Muscle layer of duodenum (tissue), 2 donors: ENCODE measurements around the gene STAM.

Experiments
- H3K27ac ChIP-seq: one replicate; pipeline ENCODE4 v1.7.0; 2013; ENCODE audit warnings: mild to moderate bottlenecking, low read length
- H3K27me3 ChIP-seq: one replicate; pipeline ENCODE4 v1.7.0; 2013; ENCODE audit warnings: low read depth, mild to moderate bottlenecking, control low read depth, low read length
- H3K36me3 ChIP-seq, 2 donors: one replicate each; pipeline ENCODE4 v1.7.0; 2013; ENCODE audit warnings: low read length in 2 of 2, control low read depth in 1 of 2, mild to moderate bottlenecking in 1 of 2; ENCODE audit not compliant: insufficient read depth in 2 of 2, control insufficient read depth in 1 of 2
- H3K4me1 ChIP-seq, 2 donors: one replicate each; pipeline ENCODE4 v1.7.0; 2013; ENCODE audit warnings: low read length in 2 of 2, mild to moderate bottlenecking in 2 of 2, control low read depth in 1 of 2, moderate library complexity in 1 of 2; ENCODE audit not compliant: insufficient read depth in 2 of 2, control insufficient read depth in 1 of 2
- H3K4me3 ChIP-seq, 2 donors: one replicate each; pipeline ENCODE4 v1.7.0; 2013; ENCODE audit warnings: low read length in 2 of 2, low read depth in 1 of 2, mild to moderate bottlenecking in 1 of 2
- H3K9me3 ChIP-seq, 2 donors: one replicate each; pipeline ENCODE4 v1.7.0; 2013; ENCODE audit warnings: low read length in 2 of 2, control low read depth in 1 of 2, mild to moderate bottlenecking in 1 of 2; ENCODE audit not compliant: control insufficient read depth in 1 of 2
- donor health status: healthy.

Gene STAM

DNA sequence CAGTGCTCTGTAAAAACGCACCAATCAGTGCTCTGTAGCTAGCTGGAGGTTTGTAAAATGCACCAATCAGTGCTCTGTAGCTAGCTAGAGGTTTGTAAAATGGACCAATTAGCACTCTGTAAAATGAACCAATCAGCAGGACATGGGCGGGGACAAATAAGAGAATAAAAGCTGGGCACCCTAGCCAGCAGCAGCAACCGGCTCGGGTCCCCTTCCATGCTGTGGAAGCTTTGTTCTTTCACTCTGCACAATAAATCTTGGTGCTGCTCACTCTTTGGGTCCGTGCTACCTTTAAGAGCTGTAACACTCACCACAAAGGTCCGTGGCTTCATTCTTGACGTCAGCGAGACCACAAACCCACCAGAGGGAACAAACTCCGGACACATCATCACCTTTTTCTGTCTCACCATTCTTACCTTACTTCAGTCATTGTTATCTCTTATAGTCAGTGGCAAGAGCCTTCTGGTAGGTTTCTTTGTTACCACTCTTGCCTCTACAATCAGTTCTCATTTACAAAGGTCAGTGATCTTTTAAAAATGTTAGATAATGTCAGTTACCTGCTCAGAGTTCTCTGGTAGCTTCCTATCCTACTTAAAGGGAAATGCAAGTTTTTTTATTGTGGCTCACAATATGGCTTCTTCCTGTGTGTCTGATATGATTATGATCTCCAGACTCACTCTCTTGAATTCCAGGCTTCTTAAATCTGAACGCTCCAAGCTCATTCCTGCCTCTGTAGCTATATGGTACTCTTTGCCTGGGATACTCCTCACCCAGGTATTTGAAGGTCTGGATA is 4.5 kb downstream of the STAM start:
- Histone ChIP-seq H3K36me3 (peaks cover 0 to 13% of the 10 kb centered on the region in 2 donors), H3K4me3 (no peak overlapping the region), H3K4me1 (peaks cover 16 to 31% of the 10 kb centered on the region in 2 donors), H3K27me3 (no peaks in the 10 kb centered on the region), H3K27ac (no peak overlapping the region), H3K9me3 (no peaks in the 10 kb centered on the region)

DNA sequence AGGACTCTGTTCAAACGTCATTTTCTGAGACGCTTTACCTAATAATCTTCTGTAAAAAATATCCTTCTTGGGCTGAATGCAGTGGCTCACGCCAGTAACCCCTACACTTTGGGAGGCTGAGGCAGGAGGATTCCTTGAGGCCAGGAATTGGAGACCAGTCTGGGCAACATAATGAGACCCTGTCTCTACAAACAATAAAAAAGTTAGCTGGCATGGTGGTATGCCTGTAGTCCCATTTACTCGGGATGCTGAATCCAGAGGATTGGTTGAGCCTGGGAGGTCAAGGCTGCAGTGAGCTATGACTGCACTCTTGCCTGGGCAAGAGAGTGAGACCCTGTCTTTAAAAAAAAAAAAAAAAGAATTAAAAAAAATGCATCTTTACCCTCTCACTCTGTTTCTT is 5.1 kb downstream of the STAM start:
- H3K27ac ChIP-seq: no peak overlapping the region
- H3K9me3 ChIP-seq: no peaks in the 10 kb centered on the region
- H3K4me3 ChIP-seq: no peak overlapping the region
- no peaks in the 10 kb centered on the region for H3K27me3 ChIP-seq
- H3K4me1 ChIP-seq: peaks cover 16 to 31% of the 10 kb centered on the region in 2 donors
- peaks cover 0 to 10% of the 10 kb centered on the region in 2 donors for H3K36me3 ChIP-seq

DNA sequence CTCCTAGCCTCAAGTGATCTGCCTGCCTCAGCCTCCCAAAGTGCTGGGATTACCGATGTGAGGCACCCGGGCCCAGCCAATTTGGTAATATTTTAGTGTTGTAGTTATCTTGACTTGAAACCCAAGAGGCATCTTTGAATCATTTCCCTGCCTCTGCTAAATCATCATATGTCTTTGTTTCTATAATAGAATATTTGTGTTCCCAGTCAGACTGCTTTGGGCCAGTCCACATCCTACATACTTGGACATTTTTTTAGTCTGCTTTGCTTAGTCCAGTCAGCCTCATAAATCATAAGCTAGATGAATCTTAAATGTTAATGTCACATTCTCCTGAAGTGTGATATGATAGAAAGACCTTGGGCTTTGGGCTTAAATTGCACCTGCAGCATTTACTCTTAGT is 5.9 kb downstream of the STAM start:
- Histone ChIP-seq H3K36me3 (peaks cover 0 to 3% of the 10 kb centered on the region in 2 donors), H3K27me3 (no peaks in the 10 kb centered on the region), H3K4me3 (no peak overlapping the region), H3K4me1 (peaks cover 16 to 27% of the 10 kb centered on the region in 2 donors), H3K27ac (no peak overlapping the region), H3K9me3 (no peaks in the 10 kb centered on the region)

DNA sequence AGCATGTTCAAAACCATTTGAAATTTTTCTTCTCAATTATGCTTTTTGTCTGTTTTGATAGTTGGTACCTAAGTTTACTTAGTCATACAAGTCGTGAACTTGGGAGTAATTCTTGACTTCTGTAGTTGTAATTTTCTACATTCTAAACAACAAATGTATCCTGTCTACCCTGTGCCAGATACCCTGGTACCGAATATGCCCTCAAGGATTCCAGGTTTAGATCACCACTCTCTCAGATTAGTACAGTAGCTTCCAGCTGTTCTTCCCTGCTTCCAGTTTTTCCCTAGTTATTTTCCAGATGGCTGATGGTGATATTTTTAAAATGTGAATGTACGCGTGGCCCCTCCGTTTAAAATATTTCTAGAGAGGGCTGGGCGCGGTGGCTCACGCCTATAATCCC is 6.5 kb downstream of the STAM start:
- Histone ChIP-seq H3K36me3 (peaks cover 0 to 3% of the 10 kb centered on the region in 2 donors), H3K4me1 (peaks cover 11 to 21% of the 10 kb centered on the region in 2 donors), H3K27ac (no peak overlapping the region), H3K9me3 (no peaks in the 10 kb centered on the region), H3K4me3 (no peak overlapping the region), H3K27me3 (no peaks in the 10 kb centered on the region)

DNA sequence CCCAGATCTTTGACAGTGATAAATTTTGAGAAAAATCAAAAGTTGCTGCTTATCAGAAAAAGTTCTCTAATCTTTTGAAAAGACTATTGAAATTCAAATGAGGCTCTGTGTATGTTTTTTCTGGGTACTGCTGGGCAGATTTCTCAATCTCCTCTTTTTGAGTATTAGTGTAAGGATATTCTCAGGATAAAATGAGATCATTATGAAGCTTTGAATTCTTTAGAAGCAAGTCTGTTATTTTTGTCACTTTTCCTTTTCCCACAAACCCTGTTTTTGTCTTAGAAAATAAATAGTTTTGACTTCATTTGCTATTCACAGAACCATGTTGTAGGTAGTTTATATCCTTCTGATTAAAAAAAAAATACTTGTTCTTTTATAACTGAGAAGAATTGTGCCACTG is 7.9 kb downstream of the STAM start:
- Histone ChIP-seq H3K36me3 (peaks cover 0 to 3% of the 10 kb centered on the region in 2 donors), H3K9me3 (no peaks in the 10 kb centered on the region), H3K4me3 (no peak overlapping the region), H3K27me3 (no peaks in the 10 kb centered on the region), H3K27ac (no peak overlapping the region), H3K4me1 (peaks cover 0 to 9% of the 10 kb centered on the region in 2 donors)

DNA sequence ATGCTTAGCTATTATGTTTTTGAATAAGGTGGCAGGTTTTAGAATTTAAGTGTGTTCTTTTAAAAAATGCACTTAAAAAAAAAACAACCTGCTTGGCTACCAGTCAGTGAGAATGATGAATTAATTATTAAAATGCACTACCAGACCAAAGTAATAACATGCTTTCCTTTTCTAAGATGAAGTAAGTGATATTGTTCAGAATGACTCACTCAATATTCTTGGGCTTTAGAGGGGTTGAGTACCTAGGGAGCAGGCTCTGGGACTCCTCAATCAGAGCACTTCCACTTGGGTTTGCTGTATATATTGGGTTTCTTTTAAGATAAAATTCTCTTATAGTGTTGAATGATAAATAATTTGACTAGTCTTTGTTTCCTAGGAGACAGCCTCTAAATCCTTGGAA is 8.6 kb downstream of the STAM start:
- Histone ChIP-seq H3K27ac (no peak overlapping the region), H3K4me1 (peaks cover 0 to 3% of the 10 kb centered on the region in 2 donors), H3K9me3 (no peaks in the 10 kb centered on the region), H3K27me3 (no peaks in the 10 kb centered on the region), H3K36me3 (peaks cover 0 to 3% of the 10 kb centered on the region in 2 donors), H3K4me3 (no peak overlapping the region)

DNA sequence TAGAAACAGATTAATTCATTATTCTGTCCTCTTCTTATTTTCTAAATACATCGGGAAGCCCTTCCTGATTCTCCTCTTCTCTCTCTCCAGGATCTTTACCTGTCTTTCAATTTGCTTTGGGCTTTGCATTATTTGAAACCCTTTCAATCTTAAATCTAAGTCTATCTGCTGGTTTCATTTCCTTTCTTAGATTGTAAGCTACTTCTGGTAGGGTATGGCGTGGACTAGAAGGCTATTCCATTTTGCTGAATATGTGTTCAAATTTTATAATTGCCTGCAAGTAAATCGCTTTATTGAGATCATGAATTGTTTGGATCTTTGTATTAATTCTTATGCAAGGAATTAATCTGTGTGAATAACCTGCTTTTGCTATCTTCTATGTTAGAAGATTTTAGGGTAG is 11.1 kb downstream of the STAM start:
- no peak overlapping the region for H3K27ac ChIP-seq
- H3K4me1 ChIP-seq: no peaks in the 10 kb centered on the region
- peaks cover 0 to 3% of the 10 kb centered on the region in 2 donors for H3K36me3 ChIP-seq

DNA sequence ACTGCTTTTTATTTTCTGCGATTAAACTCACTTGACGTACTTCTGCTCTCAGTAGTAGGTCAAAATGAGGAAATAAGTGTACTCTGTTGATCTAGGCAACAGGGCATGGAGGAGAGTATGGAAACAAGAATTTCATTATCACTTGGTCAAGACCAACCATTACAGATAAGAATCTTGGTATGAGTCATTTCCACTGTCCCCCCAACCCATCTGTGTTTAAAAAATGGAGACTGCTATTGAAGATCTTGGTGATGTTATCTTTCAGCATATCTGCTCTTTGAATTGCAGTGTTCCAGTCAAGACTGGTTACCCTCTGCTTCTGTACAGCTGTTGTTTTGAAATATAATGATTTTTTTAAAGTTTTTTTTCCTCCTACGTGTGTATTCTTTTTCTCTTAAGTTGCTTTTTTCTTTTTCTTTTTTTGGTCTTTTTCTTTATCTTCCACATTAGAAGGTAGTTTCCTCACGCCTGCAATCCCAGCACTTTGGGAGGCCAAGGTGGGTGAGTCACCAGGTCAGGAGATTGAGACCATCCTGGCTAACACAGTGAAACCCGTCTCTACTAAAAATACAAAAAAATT is 11.7 kb downstream of the STAM start:
- Histone ChIP-seq H3K9me3 (no peaks in the 10 kb centered on the region), H3K36me3 (peaks cover 0 to 3% of the 10 kb centered on the region in 2 donors), H3K4me3 (no peak overlapping the region), H3K4me1 (no peaks in the 10 kb centered on the region), H3K27ac (no peak overlapping the region), H3K27me3 (no peaks in the 10 kb centered on the region)

More for the DNA sequence above, 11.1 kb downstream of the STAM start:
- H3K9me3 ChIP-seq: no peaks in the 10 kb centered on the region
- H3K27me3 ChIP-seq: no peaks in the 10 kb centered on the region
- no peak overlapping the region for H3K4me3 ChIP-seq

DNA sequence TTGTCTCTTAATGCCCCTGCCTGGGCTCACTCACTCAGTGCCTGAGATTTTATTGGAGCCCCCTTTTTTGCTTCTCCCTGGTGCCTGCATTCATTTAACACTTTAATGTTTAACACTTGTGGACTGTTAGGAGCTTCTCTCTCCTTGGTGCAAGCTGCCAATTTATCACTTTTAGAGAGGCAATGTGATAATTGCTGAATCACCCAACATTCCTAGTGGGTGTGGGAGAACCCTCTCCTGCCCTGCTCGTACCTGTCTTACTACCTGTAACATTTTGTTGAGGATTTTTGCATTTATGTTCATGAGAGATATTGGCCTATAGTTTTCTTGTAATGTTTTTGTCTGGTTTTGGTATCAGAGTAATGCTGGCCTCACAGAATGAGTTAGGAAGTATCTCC is 13.2 kb downstream of the STAM start:
- Histone ChIP-seq H3K4me3 (no peak overlapping the region), H3K27ac (no peak overlapping the region), H3K36me3 (peaks cover 11 to 12% of the 10 kb centered on the region in 2 donors), H3K4me1 (no peaks in the 10 kb centered on the region), H3K9me3 (no peaks in the 10 kb centered on the region), H3K27me3 (no peaks in the 10 kb centered on the region)

DNA sequence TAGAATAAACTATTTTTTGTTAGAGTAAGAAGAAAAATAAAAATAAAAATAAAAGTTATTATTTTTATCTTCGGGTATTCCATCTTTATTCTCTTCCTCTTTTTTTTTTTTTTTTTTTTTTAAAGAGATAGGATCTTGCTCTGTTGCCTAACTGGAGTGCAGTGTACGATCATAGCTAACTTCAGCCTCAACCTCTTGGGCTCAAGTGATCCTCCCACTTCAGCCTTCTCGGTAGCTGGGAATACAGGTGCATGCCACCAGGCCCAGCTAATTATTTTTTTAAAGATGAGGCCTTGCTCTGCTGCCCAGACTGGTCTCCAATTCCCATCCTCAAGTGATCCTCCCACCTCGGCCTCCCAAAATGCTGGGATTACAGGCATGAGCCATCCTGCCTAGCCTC is 15.4 kb downstream of the STAM start:
- H3K9me3 ChIP-seq: no peaks in the 10 kb centered on the region
- no peak overlapping the region for H3K4me3 ChIP-seq
- H3K4me1 ChIP-seq: no peaks in the 10 kb centered on the region
- H3K36me3 ChIP-seq: peaks cover 10 to 19% of the 10 kb centered on the region in 2 donors
- no peaks in the 10 kb centered on the region for H3K27me3 ChIP-seq
- no peak overlapping the region for H3K27ac ChIP-seq

DNA sequence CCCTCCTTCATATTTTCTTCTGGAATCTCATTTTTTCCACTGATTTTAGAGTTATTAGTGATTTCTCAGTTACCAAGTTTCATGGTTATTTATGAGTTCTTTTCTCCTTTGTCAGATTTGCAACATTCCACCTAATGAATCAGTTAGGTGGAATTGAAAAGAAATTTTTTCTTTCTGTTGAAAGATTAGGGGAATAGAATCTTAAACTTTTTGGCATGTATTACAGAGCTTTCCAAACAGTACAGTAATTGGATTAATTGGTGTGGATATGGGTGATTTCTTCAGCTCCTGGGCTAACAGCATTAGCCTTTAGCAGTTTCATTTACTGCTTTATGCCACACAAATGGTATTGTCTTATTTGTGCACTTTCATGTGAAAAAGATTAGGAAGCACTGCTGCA is 17.0 kb downstream of the STAM start:
- H3K27me3 ChIP-seq: no peaks in the 10 kb centered on the region
- H3K36me3 ChIP-seq: peaks cover 12 to 19% of the 10 kb centered on the region in 2 donors
- no peaks in the 10 kb centered on the region for H3K9me3 ChIP-seq
- H3K4me1 ChIP-seq: no peaks in the 10 kb centered on the region
- no peak overlapping the region for H3K27ac ChIP-seq
- H3K4me3 ChIP-seq: no peak overlapping the region
